ENCODE measurements around the gene FBXW5.

FBXW5 gene

GRCh38 chr9:136949239-136949816 lies 4.8 kb upstream of the FBXW5 start:
- Histone ChIP-seq H3K27ac (ENCODE audit: poor library complexity, severe bottlenecking) (peak overlapping the region; percentile 58), H3K36me3 (ENCODE audit: low read depth) (no peaks in the 10 kb centered on the region), H3K4me1 (ENCODE audit: insufficient read depth, poor library complexity, severe bottlenecking) (peaks cover 9% of the 10 kb centered on the region), H3K27me3 (ENCODE audit: insufficient read depth, poor library complexity, severe bottlenecking) (no peaks in the 10 kb centered on the region), H3K9me3 (ENCODE audit: severe bottlenecking) (no peaks in the 10 kb centered on the region), H3K4me3 (ENCODE audit: severe bottlenecking) (peak overlapping the region; percentile 51)
- peak; percentile 10 for ATAC-seq (ENCODE audit: low read depth)
- no peak for TF ChIP-seq CTCF (IDR thresholded peaks at IDR 0.05; ENCODE audit: poor library complexity, severe bottlenecking)
- peak; percentile 51 for DNase-seq (ENCODE audit: low spot score)

GRCh38 chr9:136947955-136948510 lies 3.5 kb upstream of the FBXW5 start:
- no peaks in the 10 kb centered on the region for H3K27me3 ChIP-seq (ENCODE audit: insufficient read depth, poor library complexity, severe bottlenecking)
- H3K9me3 ChIP-seq (ENCODE audit: severe bottlenecking): no peaks in the 10 kb centered on the region
- H3K4me1 ChIP-seq (ENCODE audit: insufficient read depth, poor library complexity, severe bottlenecking): peaks cover 9% of the 10 kb centered on the region
- peak overlapping the region; percentile 58 for H3K27ac ChIP-seq (ENCODE audit: poor library complexity, severe bottlenecking)
- H3K4me3 ChIP-seq (ENCODE audit: severe bottlenecking): no peak overlapping the region
- DNase-seq (ENCODE audit: low spot score) (peak; percentile 60), ATAC-seq (ENCODE audit: low read depth) (no peak)
- peak; percentile 68 for TF ChIP-seq CTCF (IDR thresholded peaks at IDR 0.05; ENCODE audit: poor library complexity, severe bottlenecking)
- no peaks in the 10 kb centered on the region; the same call in 1 of the 2 replicates for H3K36me3 ChIP-seq (ENCODE audit: low read depth)

DNA sequence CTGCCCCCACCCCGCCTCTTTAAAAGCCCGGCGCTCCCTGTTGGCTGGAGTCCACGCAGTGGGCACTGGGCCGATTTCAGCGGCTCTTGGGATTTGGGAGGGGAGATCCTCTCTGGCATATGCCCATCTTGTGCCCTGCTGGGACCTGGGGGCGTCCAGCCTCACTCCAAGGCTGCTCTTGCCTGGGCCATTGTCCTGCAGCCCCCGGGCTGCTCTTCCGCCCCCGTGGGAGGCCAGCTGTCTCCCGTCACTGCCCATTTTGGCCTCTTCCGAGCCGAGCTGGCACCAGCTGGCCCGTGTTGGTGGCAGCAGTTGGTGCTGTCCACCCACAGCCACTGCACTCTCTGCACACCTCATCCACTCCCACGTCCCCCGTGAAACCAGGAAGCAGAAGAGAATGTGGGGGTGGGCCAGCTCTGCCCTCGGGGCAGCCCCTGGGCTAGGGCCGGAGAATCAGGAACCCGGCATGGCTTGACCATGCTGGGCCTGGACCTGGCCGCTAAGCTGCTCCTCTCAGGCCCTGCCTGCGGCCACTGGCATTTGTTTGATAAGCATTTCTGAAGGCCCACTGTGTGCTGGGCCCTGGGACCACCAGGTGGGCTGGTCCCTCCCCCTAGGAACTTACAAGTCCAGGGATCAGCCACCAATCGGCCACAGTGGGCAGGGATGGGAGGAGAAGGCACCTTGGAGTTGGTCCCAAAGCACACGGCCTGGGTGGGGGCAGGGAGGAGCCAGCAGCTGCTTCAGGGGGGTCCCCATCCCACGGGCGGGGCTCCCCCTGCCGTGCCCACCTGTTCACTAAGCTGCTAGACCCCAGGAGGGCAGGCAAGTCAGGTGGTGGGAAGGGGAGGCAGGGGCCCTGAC lies 2.7 kb upstream of the FBXW5 start:
- H3K4me1 ChIP-seq (ENCODE audit: insufficient read depth, poor library complexity, severe bottlenecking): peaks cover 9% of the 10 kb centered on the region
- peak overlapping the region; percentile 58 for H3K27ac ChIP-seq (ENCODE audit: poor library complexity, severe bottlenecking)
- no peak for ATAC-seq (ENCODE audit: low read depth)
- H3K4me3 ChIP-seq (ENCODE audit: severe bottlenecking): no peak overlapping the region
- peaks cover 6% of the 10 kb centered on the region for H3K36me3 ChIP-seq (ENCODE audit: low read depth)
- no peaks in the 10 kb centered on the region for H3K9me3 ChIP-seq (ENCODE audit: severe bottlenecking)
- no peaks in the 10 kb centered on the region for H3K27me3 ChIP-seq (ENCODE audit: insufficient read depth, poor library complexity, severe bottlenecking)
- peak; percentile 64 for DNase-seq (ENCODE audit: low spot score)
- TF ChIP-seq CTCF (IDR thresholded peaks at IDR 0.05; ENCODE audit: poor library complexity, severe bottlenecking): no peak

DNA sequence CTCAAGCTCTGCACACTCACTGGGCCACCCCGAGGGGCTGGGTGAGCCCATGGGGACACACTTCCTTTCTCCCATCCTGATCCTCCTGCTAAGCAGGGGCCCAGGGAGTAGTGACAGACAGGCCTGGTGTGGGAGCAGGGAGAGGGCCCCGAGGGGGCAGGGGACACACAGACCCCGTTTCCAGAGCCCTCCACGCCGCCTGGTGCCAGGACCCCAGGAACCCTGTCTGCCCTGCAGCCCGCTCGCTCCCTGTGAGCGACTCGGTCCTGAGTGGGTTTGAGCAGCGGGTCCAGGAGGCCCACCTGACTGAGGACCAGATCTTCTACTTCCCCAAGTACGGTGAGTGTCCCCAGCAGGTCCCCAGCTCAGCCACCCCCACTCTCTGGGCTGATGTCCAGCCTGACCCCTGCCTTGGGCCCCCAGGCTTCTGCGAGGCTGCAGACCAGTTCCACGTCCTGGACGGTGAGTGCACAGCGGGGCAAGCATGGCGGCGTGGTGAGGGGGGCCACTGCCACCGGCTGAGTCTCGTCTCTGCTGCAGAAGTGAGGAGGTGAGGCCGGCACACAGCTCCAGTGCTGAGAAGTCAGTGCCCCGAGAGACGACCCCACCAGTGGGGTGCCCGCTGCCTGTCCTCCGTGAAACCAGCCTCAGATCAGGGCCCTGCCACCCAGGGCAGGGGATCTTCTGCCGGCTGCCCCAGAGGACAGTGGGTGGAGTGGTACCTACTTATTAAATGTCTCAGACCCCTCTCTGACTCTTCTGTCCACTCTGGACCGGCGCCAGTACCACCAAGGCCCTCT lies 1.9 kb upstream of the FBXW5 start:
- H3K36me3 ChIP-seq (ENCODE audit: low read depth): peaks cover 15% of the 10 kb centered on the region
- ATAC-seq (ENCODE audit: low read depth) (no peak), DNase-seq (ENCODE audit: low spot score) (peak; percentile 71)
- no peak for TF ChIP-seq CTCF (IDR thresholded peaks at IDR 0.05; ENCODE audit: poor library complexity, severe bottlenecking)
- no peaks in the 10 kb centered on the region for H3K9me3 ChIP-seq (ENCODE audit: severe bottlenecking)
- peaks cover 9% of the 10 kb centered on the region for H3K4me1 ChIP-seq (ENCODE audit: insufficient read depth, poor library complexity, severe bottlenecking)
- no peak overlapping the region for H3K4me3 ChIP-seq (ENCODE audit: severe bottlenecking)
- H3K27ac ChIP-seq (ENCODE audit: poor library complexity, severe bottlenecking): no peak overlapping the region
- no peaks in the 10 kb centered on the region for H3K27me3 ChIP-seq (ENCODE audit: insufficient read depth, poor library complexity, severe bottlenecking)

All from RWPE2 (cell line).